Kidney tubule cell (primary cell): ENCODE data around the gene UGGT1.

ENCODE experiments used
- DNase-seq: peaks from one replicate; pipeline ENCODE4 v3.0.0-alpha.2; 2018; ENCODE audit warnings: low spot score

Gene UGGT1

GRCh38 chr2:128090945-128091725 lies at the start of gene UGGT1:
Gene UGGT1 (plus strand): TSS chr2:128091200. CDS start chr2:128091358, 158 bp downstream.
- DNase-seq = peak; percentile 98

GRCh38 chr2:128041561-128041960 lies 49.4 kb upstream of the UGGT1 start:
- no peak for DNase-seq

GRCh38 chr2:128043041-128043440 lies 48.0 kb upstream of the UGGT1 start:
- no peak for DNase-seq

GRCh38 chr2:128053331-128053730 lies 37.7 kb upstream of the UGGT1 start:
- no peak for DNase-seq

GRCh38 chr2:128054104-128054885 lies 36.7 kb upstream of the UGGT1 start:
- DNase-seq = no peak

GRCh38 chr2:128057334-128057733 lies 33.7 kb upstream of the UGGT1 start:
- no peak for DNase-seq

GRCh38 chr2:128058114-128058513 lies 32.9 kb upstream of the UGGT1 start:
- DNase-seq = no peak

- DNase-seq = no peak
Measured at GRCh38 chr2:128062571-128062970, 28.4 kb upstream of the UGGT1 start.

- DNase-seq = no peak
Measured at GRCh38 chr2:128064353-128064752, 26.6 kb upstream of the UGGT1 start.

- no peak for DNase-seq
Measured at GRCh38 chr2:128069769-128070168, 21.2 kb upstream of the UGGT1 start.

GRCh38 chr2:128073278-128073677 lies 17.7 kb upstream of the UGGT1 start:
- DNase-seq = no peak

GRCh38 chr2:128076461-128077106 lies 14.4 kb upstream of the UGGT1 start:
- DNase-seq = no peak

- DNase-seq = no peak
Measured at GRCh38 chr2:128084757-128085156, 6.2 kb upstream of the UGGT1 start.

GRCh38 chr2:128086244-128086643 lies 4.8 kb upstream of the UGGT1 start:
- no peak for DNase-seq

- DNase-seq = no peak
Measured at GRCh38 chr2:128090575-128090944, 440 bp upstream of the UGGT1 start.

GRCh38 chr2:128091726-128092080 lies 703 bp downstream of the UGGT1 start:
- peak; percentile 32 for DNase-seq

- no peak for DNase-seq
Measured at GRCh38 chr2:128092656-128093055, 1.7 kb downstream of the UGGT1 start.

- DNase-seq = no peak
Measured at GRCh38 chr2:128093762-128094161, 2.8 kb downstream of the UGGT1 start.

- no peak for DNase-seq
Measured at GRCh38 chr2:128095201-128095600, 4.2 kb downstream of the UGGT1 start.

- no peak for DNase-seq
Measured at GRCh38 chr2:128103407-128103806, 12.4 kb downstream of the UGGT1 start.

- DNase-seq = no peak
Measured at GRCh38 chr2:128105072-128105471, 14.1 kb downstream of the UGGT1 start.

- DNase-seq = no peak
Measured at GRCh38 chr2:128108166-128108565, 17.2 kb downstream of the UGGT1 start.

- DNase-seq = no peak
Measured at GRCh38 chr2:128109243-128109642, 18.2 kb downstream of the UGGT1 start.
